DMS79 treated with DMSO at 0.1 percent for 48 hours (cell line): ENCODE results near the gene USP32.

Experiments used
- DNase-seq: peaks from one replicate; lab custom pipeline; 2025; lab: John Stamatoyannopoulos, UW

Gene USP32

DNA sequence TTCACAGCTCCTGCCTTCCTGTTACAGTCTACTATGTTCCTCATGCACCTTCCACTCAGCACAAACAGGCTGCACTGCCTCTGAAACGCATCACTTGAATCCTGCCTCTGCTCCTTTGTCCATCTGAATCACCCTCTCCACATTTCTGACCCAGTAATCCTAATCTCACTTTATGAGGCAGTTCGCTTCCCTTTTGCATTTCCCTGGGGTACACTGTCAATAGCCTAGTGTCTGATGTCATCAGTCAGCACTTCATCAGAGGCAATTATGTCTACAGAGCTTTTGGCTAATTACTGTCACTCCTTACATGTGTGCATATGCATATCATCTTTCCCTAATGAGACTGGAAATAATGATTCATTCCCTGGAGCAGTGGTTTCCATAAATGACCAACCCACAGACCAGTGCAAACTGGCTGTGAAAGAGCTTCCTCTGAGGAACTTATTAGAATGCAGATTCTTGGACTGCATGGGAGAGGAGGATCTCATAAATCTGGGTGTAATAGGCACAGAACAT, 218.6 kb downstream of the USP32 start:
- no peak for DNase-seq

GRCh38 chr17:60171753-60172079, 220.2 kb downstream of the USP32 start:
- DNase-seq: no peak

DNA sequence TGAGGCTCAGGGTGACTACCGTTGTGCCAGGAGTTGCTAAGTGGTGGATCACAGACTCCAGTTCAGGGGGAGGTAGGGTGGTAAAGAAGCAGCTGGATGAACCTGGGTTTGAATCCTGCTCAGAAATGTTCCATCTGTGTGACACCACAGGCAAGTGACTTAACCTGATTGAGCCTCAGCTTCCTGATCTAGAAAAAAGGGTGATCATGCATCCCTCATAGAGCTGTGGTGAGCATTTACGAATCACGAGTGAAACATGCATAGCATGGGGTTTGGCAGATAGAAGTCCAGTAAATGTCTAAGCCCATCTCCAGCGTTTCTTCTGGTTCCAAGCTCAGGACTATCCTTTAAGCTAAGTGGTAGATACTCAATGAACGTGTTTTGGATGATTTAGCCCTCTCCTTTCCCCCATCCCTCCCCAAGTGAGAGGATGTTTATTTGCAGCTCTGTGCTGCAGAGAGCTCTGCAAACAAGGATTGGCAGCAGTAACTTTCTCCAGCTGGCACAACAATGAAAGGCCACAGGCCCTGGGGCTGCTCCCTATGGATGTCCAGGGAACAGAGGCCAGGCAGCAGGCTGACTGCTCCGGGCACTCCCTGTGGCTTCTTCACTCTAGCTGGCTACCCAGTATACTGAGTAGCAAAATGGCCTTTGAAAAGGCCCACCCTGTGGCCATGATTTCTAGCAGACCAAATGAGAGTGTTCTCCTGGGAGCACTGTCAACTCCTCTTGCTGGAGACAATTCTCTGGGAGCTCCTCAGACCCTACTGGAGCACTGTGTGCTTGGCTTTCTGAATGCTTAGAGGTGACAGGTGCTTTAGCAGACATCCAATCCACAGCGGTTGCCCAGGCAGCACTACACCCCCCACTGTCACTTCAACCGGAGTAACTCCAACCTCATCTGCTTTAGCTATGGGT, 220.8 kb downstream of the USP32 start:
- DNase-seq: no peak

GRCh38 chr17:60169921-60170817, 221.8 kb downstream of the USP32 start:
- DNase-seq: no peak

- no peak for DNase-seq
Observed at GRCh38 chr17:60168654-60169053, 223.3 kb downstream of the USP32 start.

- no peak for DNase-seq
Observed at GRCh38 chr17:60167065-60167741, 224.7 kb downstream of the USP32 start.

DNA sequence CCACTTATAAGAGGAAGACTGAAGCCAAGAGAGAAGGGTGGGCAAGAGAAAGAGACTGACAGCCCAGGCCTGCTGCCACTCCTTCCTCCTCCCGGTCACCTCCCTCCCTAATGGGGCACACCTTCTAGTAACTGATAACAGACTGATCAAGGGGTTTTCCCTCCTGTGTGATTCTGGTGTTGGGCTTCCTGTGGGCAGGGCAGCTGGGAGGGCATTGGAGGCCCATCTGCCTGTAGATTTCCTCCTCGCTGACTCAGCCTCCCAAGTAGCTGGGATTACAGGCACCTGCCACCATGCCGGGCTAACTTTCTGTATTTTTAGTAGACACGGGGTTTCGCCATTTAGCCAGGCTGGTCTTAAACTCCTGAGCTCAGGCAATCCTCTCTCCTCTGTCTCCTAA, 226.0 kb downstream of the USP32 start:
- no peak for DNase-seq

GRCh38 chr17:60165223-60165622, 226.7 kb downstream of the USP32 start:
- no peak for DNase-seq

DNA sequence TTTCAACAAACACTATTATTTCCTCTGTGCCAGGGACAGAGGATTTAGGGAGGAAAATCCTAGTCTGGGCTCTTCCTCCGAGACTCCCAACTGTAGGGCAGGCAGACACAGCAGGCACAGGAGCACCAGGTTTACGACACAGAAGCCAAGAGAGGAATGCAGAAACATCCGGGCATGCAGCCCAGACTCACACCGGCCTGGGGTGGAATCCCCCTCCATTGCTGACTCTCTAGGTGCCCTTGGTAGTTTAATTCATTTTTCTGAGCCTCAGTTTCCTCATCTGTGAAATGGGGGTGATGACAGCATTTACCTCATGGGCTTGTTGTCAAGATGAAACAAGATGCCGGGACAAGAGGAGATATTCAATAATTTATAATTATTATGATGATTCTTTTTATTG, 227.2 kb downstream of the USP32 start:
- no peak for DNase-seq

DNA sequence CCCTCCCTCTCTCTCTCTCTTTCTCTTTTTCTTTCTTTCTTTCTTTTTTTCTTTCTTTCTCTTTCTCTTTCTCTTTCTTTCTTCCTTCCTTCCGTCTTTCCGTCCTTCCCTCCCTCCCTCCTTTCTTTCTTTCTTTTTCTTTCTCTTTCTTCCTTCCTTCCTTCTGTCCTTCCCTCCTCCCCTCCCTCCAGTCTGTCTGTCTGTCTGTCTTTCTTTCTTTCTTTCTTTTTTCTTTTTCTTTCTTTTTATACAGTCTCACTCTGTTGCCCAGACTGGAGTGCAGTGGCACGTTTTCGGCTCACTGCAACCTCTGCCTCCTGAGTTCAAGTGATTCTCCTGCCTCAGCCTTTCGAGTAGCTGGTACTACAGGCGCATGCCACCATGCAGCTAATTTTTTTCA, 227.8 kb downstream of the USP32 start:
- no peak for DNase-seq

- DNase-seq: no peak
Observed at GRCh38 chr17:60163108-60163784, 228.7 kb downstream of the USP32 start.

- no peak for DNase-seq
Observed at GRCh38 chr17:60161598-60162330, 230.2 kb downstream of the USP32 start.

- DNase-seq: no peak
Observed at GRCh38 chr17:60160829-60161501, 231.0 kb downstream of the USP32 start.

DNA sequence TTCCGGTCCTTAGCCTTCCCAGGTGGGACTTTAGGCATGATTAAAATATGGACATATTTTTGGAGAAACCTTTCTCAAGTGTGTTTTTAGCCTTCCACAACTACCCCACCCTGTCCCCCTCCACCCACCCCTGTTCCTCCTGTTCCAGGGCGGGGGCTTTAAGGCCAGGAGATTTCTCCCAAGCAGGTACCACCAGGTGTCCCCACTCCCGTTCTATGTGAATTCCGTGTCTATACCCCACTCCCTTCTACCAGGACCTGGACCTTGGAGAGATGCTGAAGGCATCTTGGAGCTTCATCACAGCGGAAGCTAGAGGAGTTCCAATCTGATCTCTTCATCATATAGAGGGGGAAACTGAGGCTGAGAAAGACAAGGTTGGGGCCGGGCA, 232.5 kb downstream of the USP32 start:
- DNase-seq: no peak

DNA sequence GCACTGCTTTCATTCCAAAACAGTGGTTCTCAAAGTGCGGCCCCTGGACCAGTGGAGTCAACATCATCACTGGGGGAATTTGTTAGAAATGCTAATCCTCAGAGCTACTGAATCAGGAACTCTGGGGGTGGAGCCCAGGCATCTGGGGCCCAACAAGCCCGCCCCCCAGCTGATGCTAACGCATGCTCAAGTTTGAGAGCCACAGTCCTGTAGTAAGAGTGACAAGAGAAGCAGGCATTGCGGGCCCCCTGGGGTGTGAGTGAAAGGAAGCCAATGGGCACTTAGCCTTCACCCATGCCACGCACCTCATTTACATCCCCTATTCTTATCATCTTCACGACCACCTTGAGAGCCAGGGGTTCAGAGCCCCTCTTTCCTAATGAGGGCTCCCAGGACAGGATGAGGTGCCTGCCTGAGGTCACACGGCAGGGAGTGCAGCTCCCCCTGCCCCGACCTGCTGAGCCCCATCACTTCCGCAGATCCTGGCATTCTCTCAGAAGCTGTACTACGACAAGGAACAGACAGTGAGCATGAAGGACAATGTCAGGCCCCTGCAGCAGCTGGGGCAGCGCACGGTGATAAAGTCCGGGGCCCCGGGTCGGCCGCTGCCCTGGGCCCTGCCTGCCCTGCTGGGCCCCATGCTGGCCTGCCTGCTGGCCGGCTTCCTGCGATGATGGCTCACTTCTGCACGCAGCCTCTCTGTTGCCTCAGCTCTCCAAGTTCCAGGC, 233.0 kb downstream of the USP32 start:
- DNase-seq: no peak

GRCh38 chr17:60157487-60158040, 234.4 kb downstream of the USP32 start:
- no peak for DNase-seq

- DNase-seq: no peak
Observed at GRCh38 chr17:60156746-60157145, 235.2 kb downstream of the USP32 start.

GRCh38 chr17:60155815-60156214, 236.1 kb downstream of the USP32 start:
- no peak for DNase-seq

GRCh38 chr17:60155427-60155814, 236.5 kb downstream of the USP32 start:
- DNase-seq: no peak
